ENCODE results near the gene UNC13C. TPM values are rescaled to one million over a fixed set of nuclear protein-coding genes. Genes with fewer than 3 reads are reported as not detected.

Gene UNC13C
- total and polyA plus RNA-seq, 2 donors, result 0.04 to 9.9 TPM

- no peak overlapping the region for H3K4me3 ChIP-seq (ENCODE audit: low read depth, low read length)
- no peaks in the 10 kb centered on the region for H3K36me3 ChIP-seq (ENCODE audit: insufficient read depth)
- WGBS, result 45% methylated on average over 2 of the region's 2 CpGs
- H3K27ac ChIP-seq (ENCODE audit: low read depth), result no peak overlapping the region
- no peak for DNase-seq (ENCODE audit: extremely low spot score)
- H3K4me1 ChIP-seq (ENCODE audit: insufficient read depth), result no peaks in the 10 kb centered on the region
Measured at GRCh38 chr15:54605043-54605442, 626.8 kb downstream of the UNC13C start.

- Histone ChIP-seq H3K27ac (ENCODE audit: low read depth) (no peak overlapping the region), H3K4me3 (ENCODE audit: low read depth, low read length) (no peak overlapping the region), H3K36me3 (ENCODE audit: insufficient read depth) (no peaks in the 10 kb centered on the region), H3K4me1 (ENCODE audit: insufficient read depth) (no peaks in the 10 kb centered on the region)
- no peak for DNase-seq (ENCODE audit: extremely low spot score)
- WGBS, result 80% methylated on average over 4 of the region's 4 CpGs
Measured at GRCh38 chr15:54605556-54605955, 627.3 kb downstream of the UNC13C start.

GRCh38 chr15:54608876-54609835, 630.9 kb downstream of the UNC13C start:
- no peak overlapping the region for H3K27ac ChIP-seq (ENCODE audit: low read depth)
- no peak for DNase-seq (ENCODE audit: extremely low spot score)
- H3K36me3 ChIP-seq (ENCODE audit: insufficient read depth), result no peaks in the 10 kb centered on the region
- H3K4me1 ChIP-seq (ENCODE audit: insufficient read depth), result no peaks in the 10 kb centered on the region
- no peak overlapping the region for H3K4me3 ChIP-seq (ENCODE audit: low read depth, low read length)
- WGBS, result 89% methylated on average over 1 of the region's 1 CpG

DNA sequence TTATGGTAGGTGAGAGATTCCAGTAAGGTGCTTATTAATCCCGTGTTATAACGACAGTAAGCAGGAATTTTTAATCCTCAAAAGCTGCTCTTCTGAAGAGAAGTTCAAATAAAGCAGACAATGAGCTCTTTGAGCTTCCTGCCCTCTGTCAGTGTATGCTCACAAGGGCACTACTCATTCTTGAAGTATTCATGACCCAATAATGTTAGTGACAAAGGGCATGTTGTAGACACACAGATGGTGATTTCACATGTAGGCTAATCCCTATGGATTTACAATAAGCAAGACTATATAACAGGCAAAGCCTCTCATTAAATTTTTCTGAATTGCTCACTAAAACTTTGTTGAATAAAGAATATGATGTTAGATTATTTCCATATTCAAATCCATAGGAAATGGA, 639.9 kb downstream of the UNC13C start:
- WGBS, result 69% methylated on average over 2 of the region's 2 CpGs
- H3K4me1 ChIP-seq (ENCODE audit: insufficient read depth), result no peaks in the 10 kb centered on the region
- no peak overlapping the region for H3K27ac ChIP-seq (ENCODE audit: low read depth)
- H3K36me3 ChIP-seq (ENCODE audit: insufficient read depth), result no peaks in the 10 kb centered on the region
- H3K4me3 ChIP-seq (ENCODE audit: low read depth, low read length), result no peak overlapping the region
- DNase-seq (ENCODE audit: extremely low spot score), result no peak

- 67% methylated on average over 3 of the region's 3 CpGs for WGBS
- no peak for DNase-seq (ENCODE audit: extremely low spot score)
- Histone ChIP-seq H3K36me3 (ENCODE audit: insufficient read depth) (no peaks in the 10 kb centered on the region), H3K4me3 (ENCODE audit: low read depth, low read length) (no peak overlapping the region), H3K4me1 (ENCODE audit: insufficient read depth) (no peaks in the 10 kb centered on the region), H3K27ac (ENCODE audit: low read depth) (no peak overlapping the region)
Measured at GRCh38 chr15:54619180-54619579, 640.9 kb downstream of the UNC13C start.

GRCh38 chr15:54620916-54621315, 642.7 kb downstream of the UNC13C start:
- H3K36me3 ChIP-seq (ENCODE audit: insufficient read depth), result no peaks in the 10 kb centered on the region
- no peak for DNase-seq (ENCODE audit: extremely low spot score)
- no peaks in the 10 kb centered on the region for H3K4me1 ChIP-seq (ENCODE audit: insufficient read depth)
- WGBS, result 89% methylated on average over 3 of the region's 3 CpGs
- no peak overlapping the region for H3K4me3 ChIP-seq (ENCODE audit: low read depth, low read length)
- H3K27ac ChIP-seq (ENCODE audit: low read depth), result no peak overlapping the region

DNA sequence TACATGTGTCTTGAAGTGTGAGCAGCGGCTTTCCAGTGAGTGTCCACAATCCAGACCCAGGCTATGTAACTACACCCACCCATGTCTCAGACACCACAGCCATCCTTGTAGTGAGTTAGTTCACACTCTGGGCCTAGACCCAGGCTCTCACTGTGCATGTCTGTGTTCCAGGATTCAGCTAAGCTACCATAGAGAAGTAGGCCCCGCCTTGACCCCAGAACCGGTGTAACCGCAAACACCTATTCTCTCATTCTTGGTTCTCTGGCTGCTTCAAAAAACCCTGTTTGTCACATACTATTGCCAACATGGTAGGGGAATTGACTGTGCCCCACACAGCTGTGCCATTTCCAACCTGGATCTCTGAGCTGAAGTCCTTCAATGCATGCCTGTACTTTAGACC, 657.9 kb downstream of the UNC13C start:
- 96% methylated on average over 4 of the region's 4 CpGs for WGBS
- no peak for DNase-seq (ENCODE audit: extremely low spot score)
- Histone ChIP-seq H3K36me3 (ENCODE audit: insufficient read depth) (no peaks in the 10 kb centered on the region), H3K4me3 (ENCODE audit: low read depth, low read length) (no peak overlapping the region), H3K27ac (ENCODE audit: low read depth) (no peak overlapping the region), H3K4me1 (ENCODE audit: insufficient read depth) (no peaks in the 10 kb centered on the region)

- Histone ChIP-seq H3K4me1 (ENCODE audit: insufficient read depth) (no peaks in the 10 kb centered on the region), H3K27ac (ENCODE audit: low read depth) (no peak overlapping the region)
- no peak for DNase-seq (ENCODE audit: extremely low spot score)
Measured at GRCh38 chr15:54638666-54639065, 660.4 kb downstream of the UNC13C start.

GRCh38 chr15:54640873-54641272, 662.6 kb downstream of the UNC13C start:
- no peak overlapping the region for H3K27ac ChIP-seq (ENCODE audit: low read depth)
- 69% methylated on average over 2 of the region's 2 CpGs for WGBS
- H3K36me3 ChIP-seq (ENCODE audit: insufficient read depth), result no peaks in the 10 kb centered on the region
- H3K4me3 ChIP-seq (ENCODE audit: low read depth, low read length), result no peak overlapping the region
- H3K4me1 ChIP-seq (ENCODE audit: insufficient read depth), result no peaks in the 10 kb centered on the region
- no peak for DNase-seq (ENCODE audit: extremely low spot score)

More at GRCh38 chr15:54638666-54639065, 660.4 kb downstream of the UNC13C start:
- Histone ChIP-seq H3K36me3 (ENCODE audit: insufficient read depth) (no peaks in the 10 kb centered on the region), H3K4me3 (ENCODE audit: low read depth, low read length) (no peak overlapping the region)

- Histone ChIP-seq H3K36me3 (ENCODE audit: insufficient read depth) (no peaks in the 10 kb centered on the region), H3K27ac (ENCODE audit: low read depth) (no peak overlapping the region), H3K4me1 (ENCODE audit: insufficient read depth) (no peaks in the 10 kb centered on the region), H3K4me3 (ENCODE audit: low read depth, low read length) (no peak overlapping the region)
- no peak for DNase-seq (ENCODE audit: extremely low spot score)
- WGBS, result 68% methylated on average over 2 of the region's 2 CpGs
Measured at GRCh38 chr15:54644796-54645195, 666.6 kb downstream of the UNC13C start.

DNA sequence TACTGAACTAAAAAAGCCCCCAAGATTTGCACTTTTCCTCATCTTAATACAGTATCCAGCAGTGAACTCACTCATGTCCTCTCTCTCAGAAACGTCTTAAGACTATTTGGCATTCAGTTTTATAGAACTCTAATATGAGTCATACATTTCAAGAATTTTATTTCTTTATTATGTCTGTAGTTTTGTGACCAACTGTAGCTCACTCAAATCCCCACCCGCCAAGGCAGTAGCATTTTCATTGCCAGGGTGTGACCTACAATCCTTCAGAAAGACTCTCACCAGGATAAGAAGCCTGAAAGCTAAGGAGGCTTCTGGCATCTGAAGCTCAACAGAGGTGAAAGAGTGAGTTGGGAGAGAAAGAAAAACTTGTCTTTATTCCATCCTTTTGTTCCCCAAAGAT, 681.4 kb downstream of the UNC13C start:
- Histone ChIP-seq H3K4me1 (ENCODE audit: insufficient read depth) (no peaks in the 10 kb centered on the region), H3K4me3 (ENCODE audit: low read depth, low read length) (no peak overlapping the region), H3K36me3 (ENCODE audit: insufficient read depth) (no peaks in the 10 kb centered on the region), H3K27ac (ENCODE audit: low read depth) (no peak overlapping the region)
- no peak for DNase-seq (ENCODE audit: extremely low spot score)
- WGBS, result 14% methylated on average over 2 of the region's 2 CpGs

DNA sequence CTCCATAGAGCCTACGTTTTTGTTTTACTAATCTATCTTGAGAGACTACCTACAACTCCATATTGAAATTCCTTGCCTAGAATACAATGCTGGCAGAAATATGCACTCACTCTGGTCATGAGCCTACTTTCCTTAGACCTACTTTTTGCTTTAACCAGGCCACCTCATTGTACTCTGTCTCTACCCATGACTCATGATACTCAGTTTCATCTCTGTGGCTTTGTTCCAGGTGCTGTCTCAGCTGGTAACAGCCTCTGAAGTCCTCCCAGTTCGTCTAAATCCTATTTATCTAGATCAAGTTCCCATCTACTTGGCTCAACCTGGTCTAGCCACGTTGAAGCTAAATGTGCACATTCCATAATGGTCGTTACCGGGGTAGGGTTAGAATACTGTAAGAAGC, 682.1 kb downstream of the UNC13C start:
- H3K36me3 ChIP-seq (ENCODE audit: insufficient read depth), result no peaks in the 10 kb centered on the region
- DNase-seq (ENCODE audit: extremely low spot score), result no peak
- no peak overlapping the region for H3K27ac ChIP-seq (ENCODE audit: low read depth)
- WGBS, result 69% methylated on average over 5 of the region's 5 CpGs
- no peak overlapping the region for H3K4me3 ChIP-seq (ENCODE audit: low read depth, low read length)
- no peaks in the 10 kb centered on the region for H3K4me1 ChIP-seq (ENCODE audit: insufficient read depth)

DNA sequence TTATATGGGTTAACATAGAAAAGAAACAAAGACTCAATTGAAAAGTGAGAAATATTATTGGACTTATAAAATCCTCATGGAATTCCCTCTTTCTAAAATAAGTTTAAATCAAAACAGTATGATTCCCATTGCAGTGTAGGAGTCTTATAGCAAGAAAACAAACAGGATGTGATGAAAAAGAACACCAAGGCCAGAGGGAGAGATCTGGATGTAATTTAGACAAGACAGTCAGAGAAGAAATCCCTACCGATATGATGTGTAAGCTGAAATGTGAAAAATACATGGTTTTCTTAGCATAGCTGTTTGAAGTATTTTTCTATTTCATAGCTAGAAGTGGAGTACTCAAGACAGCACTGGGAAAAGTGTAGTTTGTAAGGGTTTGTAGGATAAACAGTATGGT, 697.0 kb downstream of the UNC13C start:
- no peak for DNase-seq (ENCODE audit: extremely low spot score)
- H3K36me3 ChIP-seq (ENCODE audit: insufficient read depth), result no peaks in the 10 kb centered on the region
- H3K27ac ChIP-seq (ENCODE audit: low read depth), result no peak overlapping the region
- no peak overlapping the region for H3K4me3 ChIP-seq (ENCODE audit: low read depth, low read length)
- no peaks in the 10 kb centered on the region for H3K4me1 ChIP-seq (ENCODE audit: insufficient read depth)
- WGBS, result 38% methylated on average over 1 of the region's 1 CpG

DNA sequence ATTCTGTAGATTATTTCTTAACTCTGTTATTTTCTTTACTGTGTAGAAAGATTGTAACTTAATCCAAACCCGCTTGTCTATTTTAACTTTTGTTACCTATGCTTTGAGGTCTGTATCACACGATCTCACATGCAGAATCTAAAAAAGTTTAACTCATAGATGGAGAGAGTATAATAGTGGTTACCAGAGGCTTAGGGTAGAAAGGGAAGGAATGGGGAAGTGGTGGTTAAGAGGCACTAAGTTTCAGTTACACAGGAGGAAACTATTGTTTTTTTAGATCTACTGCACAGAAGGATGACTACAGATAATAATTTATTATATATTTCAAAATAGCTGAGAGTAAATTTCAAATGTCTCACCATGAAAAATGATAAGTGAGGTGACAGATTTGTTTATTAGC, 703.3 kb downstream of the UNC13C start:
- no peak for DNase-seq (ENCODE audit: extremely low spot score)
- no peaks in the 10 kb centered on the region for H3K36me3 ChIP-seq (ENCODE audit: insufficient read depth)
- WGBS, result 76% methylated on average over 2 of the region's 2 CpGs
- no peak overlapping the region for H3K27ac ChIP-seq (ENCODE audit: low read depth)
- no peaks in the 10 kb centered on the region for H3K4me1 ChIP-seq (ENCODE audit: insufficient read depth)
- H3K4me3 ChIP-seq (ENCODE audit: low read depth, low read length), result no peak overlapping the region

Data from urinary bladder (tissue), 4 donors.